Stomach (tissue), 9 donors: ENCODE data around the gene TMEM72. TPM values are rescaled to one million over a fixed set of nuclear protein-coding genes. Genes with fewer than 3 reads are reported as not detected.

Source experiments
- DNase-seq, 2 donors: peaks; one replicate each; pipeline versions ENCODE4 v3.0.0 to v3.0.0-alpha.2; 2013 to 2019
- H3K27ac ChIP-seq, 5 donors: fragments of 200-600 bp in 4 of 5; sonication (generic) in 4 of 5; one replicate each; pipeline ENCODE4 v1.5.1; 2013 to 2019; ENCODE audit warnings: mild to moderate bottlenecking in 1 of 5, moderate library complexity in 1 of 5
- H3K27me3 ChIP-seq, 3 donors: fragments of 200-600 bp; sonication (generic); one replicate each; pipeline ENCODE4 v1.5.1; 2017 to 2019; ENCODE audit warnings: mixed run types in 1 of 3
- H3K36me3 ChIP-seq, 4 donors: fragments of 200-600 bp; sonication (generic); 1 replicate in 3 of 4; 2 replicates in 1 of 4; pipeline ENCODE4 v1.5.1; 2016 to 2019
- H3K4me1 ChIP-seq, 4 donors: fragments of 200-600 bp; sonication (generic); one replicate each; pipeline ENCODE4 v1.5.1; 2016 to 2019
- H3K4me3 ChIP-seq, 4 donors: fragments of 200-600 bp; sonication (generic) in 3 of 4; one replicate each; pipeline ENCODE4 v1.5.1; 2016 to 2019; ENCODE audit warnings: mild to moderate bottlenecking in 1 of 4
- H3K9me3 ChIP-seq, 4 donors: fragments of 200-600 bp; sonication (generic); one replicate each; pipeline ENCODE4 v1.5.1; 2016 to 2019
- CTCF ChIP-seq, 7 experiments: fragments of 450-650 bp in 4 of 7; fragments of 200-600 bp in 3 of 7; sonication (generic) in 3 of 7; IDR thresholded peaks; one replicate each; pipeline ENCODE4 v1.5.1; 2016 to 2019; ENCODE audit warnings: antibody characterized with exemption in 7 of 7, control low read depth in 2 of 7, mild to moderate bottlenecking in 1 of 7
- EP300 ChIP-seq: sonication (generic); formaldehyde crosslinking; IDR thresholded peaks from one replicate; pipeline ENCODE4 v1.6.1; 2017; ENCODE audit warnings: antibody characterized with exemption
- POLR2A ChIP-seq, 4 donors: fragments of 450-650 bp; IDR thresholded peaks; one replicate each; pipeline ENCODE4 v1.6.1; 2016; ENCODE audit warnings: antibody characterized with exemption in 4 of 4, control low read depth in 2 of 4, mild to moderate bottlenecking in 1 of 4, moderate library complexity in 1 of 4
- POLR2AphosphoS5 ChIP-seq, 3 donors: sonication (generic); formaldehyde crosslinking; IDR thresholded peaks; one replicate each; pipeline ENCODE4 v1.6.1; 2016; ENCODE audit warnings: antibody characterized with exemption in 3 of 3
- WGBS, 5 donors: extraction: QIAGEN DNeasy Blood & Tissue Kit in 3 of 5; methylation state at CpG; one replicate each; pipeline versions ENCODE4 v1.1.5 to v1.1.7; 2013 to 2018; 5-methylcytosine and 5-hydroxymethylcytosine counted together
- intact Hi-C: fragments of 100-400 bp; cut with DNase I; formaldehyde crosslinking; loops from one replicate; pipeline ENCODE4 v1.15.1; 2023; ENCODE audit warnings: low total_unique reads
- polyA plus RNA-seq, 3 donors: library from polyadenylated mRNA; stranded (reverse); fragments of 200-250 nt; gene quantifications; one replicate each; pipeline ENCODE4 v1.2.3, GENCODE V29; 2013
- total RNA-seq, 5 donors: library from RNA; depleted of rRNA; stranded (reverse); fragments of >200 nt; gene quantifications; one replicate each; pipeline versions ENCODE4 v1.1.0 to v1.2.3, GENCODE V29; 2014 to 2016
- donor health status: healthy with polysubstance abuse.
- donor health status: Bipolar disorder and iron deficiency.
- donor health status: healthy.

TMEM72 gene
- total and polyA plus RNA-seq, 8 donors: 0.13 to 30.4 (median 1.3) TPM; not detected in 5

DNA sequence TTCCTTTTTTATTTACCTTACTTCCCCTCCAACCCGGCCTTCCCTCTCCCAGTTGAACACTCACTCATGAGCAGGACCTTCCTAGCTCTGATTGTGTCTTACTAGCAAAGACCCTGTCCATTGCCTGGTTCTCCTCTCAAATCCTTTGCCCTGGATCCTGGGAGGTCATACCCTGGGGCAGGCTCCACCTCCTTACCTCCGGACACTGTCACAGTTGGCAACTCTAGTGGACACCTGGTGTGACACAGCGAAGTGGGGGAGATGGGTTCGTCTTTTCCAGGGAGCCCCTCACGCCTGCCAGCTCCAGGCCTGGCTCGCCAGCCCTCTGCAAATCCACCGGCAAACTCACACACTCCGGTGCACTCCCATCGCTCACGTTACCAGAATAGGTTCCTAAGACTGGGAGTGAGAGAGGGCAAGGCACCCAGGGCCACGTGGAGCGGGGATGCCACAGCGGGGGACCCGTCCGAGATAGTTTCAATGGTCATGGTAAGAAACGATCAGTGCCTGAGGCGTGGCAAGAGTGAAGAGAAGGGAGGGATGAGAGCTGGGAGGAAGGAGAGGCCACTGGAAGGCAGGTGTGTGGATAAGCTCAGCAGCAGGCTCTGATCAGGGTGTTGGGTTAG lies 30.9 kb upstream of the TMEM72 start:
- TF ChIP-seq CTCF (IDR thresholded peaks at IDR 0.05) (no peak), EP300 (no peak)
- Histone ChIP-seq H3K4me1 (peaks cover 10 to 19% (median 17%) of the 10 kb centered on the region in 4 donors), H3K4me3 (no peak overlapping the region), H3K27me3 (peaks cover 0 to 6% (median 0%) of the 10 kb centered on the region in 3 donors), H3K27ac (peak overlapping the region in 1 of 5 donors; percentile 78), H3K9me3 (no peaks in the 10 kb centered on the region), H3K36me3 (no peaks in the 10 kb centered on the region)
- DNase-seq: no peak
- intact Hi-C loops: no loop called here
- 90 to 93% (median 93%) methylated on average over 17 of the region's 17 CpGs for WGBS, 5 donors

DNA sequence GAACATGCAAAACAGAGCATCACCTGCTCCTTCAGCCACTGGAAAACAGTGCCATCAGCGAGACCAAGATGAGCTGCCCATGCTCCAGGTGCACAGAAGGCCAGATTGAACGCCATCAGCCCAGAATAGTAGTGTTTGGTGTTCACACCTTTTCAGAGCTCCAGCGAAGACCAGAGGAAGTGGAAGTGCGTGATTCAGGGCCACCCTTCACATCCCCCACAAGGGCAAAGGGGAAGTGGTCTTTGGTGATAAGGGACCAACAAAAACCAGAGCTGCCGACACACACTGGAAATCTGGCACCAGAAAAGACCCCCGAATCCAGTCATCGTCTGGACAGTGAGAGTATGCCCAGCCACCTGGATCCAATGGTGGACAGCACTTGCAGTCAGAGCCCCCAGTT lies 29.5 kb upstream of the TMEM72 start:
- Histone ChIP-seq H3K4me3 (no peak overlapping the region), H3K9me3 (no peaks in the 10 kb centered on the region), H3K27ac (no peak overlapping the region), H3K4me1 (peaks cover 10 to 19% (median 17%) of the 10 kb centered on the region in 4 donors), H3K36me3 (no peaks in the 10 kb centered on the region), H3K27me3 (peaks cover 0 to 6% (median 0%) of the 10 kb centered on the region in 3 donors)
- intact Hi-C loops: no loop called here
- TF ChIP-seq EP300 (no peak), POLR2A (IDR thresholded peaks at IDR 0.05) (no peak), POLR2AphosphoS5 (IDR thresholded peaks at IDR 0.05) (no peak), CTCF (IDR thresholded peaks at IDR 0.05) (no peak)
- DNase-seq: no peak
- WGBS, 5 donors: 69 to 83% (median 82%) methylated on average over 6 to 7 of the region's 7 CpGs

- H3K4me3 ChIP-seq: no peak overlapping the region
- peak in 1 of 2 donors; percentile 63 for DNase-seq
- no peak overlapping the region for H3K27ac ChIP-seq
- no peak for TF ChIP-seq CTCF (IDR thresholded peaks at IDR 0.05)
- no peak for TF ChIP-seq EP300
- TF ChIP-seq POLR2AphosphoS5 (IDR thresholded peaks at IDR 0.05): no peak
- TF ChIP-seq POLR2A (IDR thresholded peaks at IDR 0.05): no peak
- H3K27me3 ChIP-seq: peaks cover 0 to 6% (median 0%) of the 10 kb centered on the region in 3 donors
- WGBS, 5 donors: 38 to 61% (median 43%) methylated on average over 6 of the region's 6 CpGs
- no peaks in the 10 kb centered on the region for H3K36me3 ChIP-seq
- intact Hi-C loops: no loop called here
- peaks cover 10 to 19% (median 17%) of the 10 kb centered on the region in 4 donors for H3K4me1 ChIP-seq
- H3K9me3 ChIP-seq: no peaks in the 10 kb centered on the region
Measured at GRCh38 chr10:44882166-44882720, 28.9 kb upstream of the TMEM72 start.

GRCh38 chr10:44883593-44884331 lies 27.4 kb upstream of the TMEM72 start:
- H3K4me1 ChIP-seq: peaks cover 6 to 11% (median 10%) of the 10 kb centered on the region in 4 donors
- no peaks in the 10 kb centered on the region for H3K9me3 ChIP-seq
- TF ChIP-seq POLR2AphosphoS5 (IDR thresholded peaks at IDR 0.05) (no peak), CTCF (IDR thresholded peaks at IDR 0.05) (no peak), POLR2A (IDR thresholded peaks at IDR 0.05) (no peak), EP300 (no peak)
- WGBS, 5 donors: 77 to 87% (median 80%) methylated on average over 8 of the region's 8 CpGs
- H3K27me3 ChIP-seq: peaks cover 0 to 6% (median 0%) of the 10 kb centered on the region in 3 donors
- no peak overlapping the region for H3K27ac ChIP-seq
- no peak for DNase-seq
- no peak overlapping the region for H3K4me3 ChIP-seq
- H3K36me3 ChIP-seq: no peaks in the 10 kb centered on the region
- intact Hi-C loops: no loop called here
